KOPT-K1 (cell line): ENCODE results near the gene RAB3GAP1.

Experiments
- H3K27ac ChIP-seq: fragments of 200-600 bp; sonication (generic); 2 replicates; pipeline ENCODE4 v1.5.1; 2016; ENCODE audit warnings: antibody characterized with exemption, mild to moderate bottlenecking, low read depth, low read length; ENCODE audit not compliant: poor library complexity, severe bottlenecking
- H3K36me3 ChIP-seq: fragments of 200-600 bp; sonication (generic); 2 replicates; pipeline ENCODE4 v1.5.1; 2017; ENCODE audit warnings: antibody characterized with exemption, mild to moderate bottlenecking, low read length, moderate library complexity; ENCODE audit not compliant: insufficient read depth
- H3K9me3 ChIP-seq: fragments of 200-600 bp; sonication (generic); 2 replicates; pipeline ENCODE4 v1.5.1; 2017; ENCODE audit warnings: antibody characterized with exemption, low read length, mild to moderate bottlenecking; ENCODE audit not compliant: insufficient read depth, poor library complexity, severe bottlenecking

RAB3GAP1 gene

DNA sequence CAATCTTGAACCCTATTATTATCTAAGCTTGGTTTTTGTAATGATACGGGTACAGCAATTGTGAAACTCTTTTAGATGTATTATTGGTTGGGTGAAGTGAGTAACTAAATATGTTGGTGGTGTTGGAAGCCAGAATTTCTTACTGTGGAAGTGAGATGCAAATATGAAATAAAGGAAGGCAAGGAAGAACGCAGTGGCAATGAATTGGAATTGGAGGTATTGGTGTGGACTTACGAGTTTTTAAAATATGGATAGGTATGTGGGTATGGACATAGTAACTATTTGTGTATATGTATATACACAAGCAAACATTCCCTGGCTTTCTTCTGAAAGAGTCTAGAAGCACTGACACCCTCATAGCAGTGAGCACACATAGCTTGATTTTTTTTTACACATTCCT lies 105.8 kb downstream of the RAB3GAP1 start:
- H3K36me3 ChIP-seq: peaks cover 70% of the 10 kb centered on the region
- no peak overlapping the region for H3K27ac ChIP-seq
- no peaks in the 10 kb centered on the region for H3K9me3 ChIP-seq

DNA sequence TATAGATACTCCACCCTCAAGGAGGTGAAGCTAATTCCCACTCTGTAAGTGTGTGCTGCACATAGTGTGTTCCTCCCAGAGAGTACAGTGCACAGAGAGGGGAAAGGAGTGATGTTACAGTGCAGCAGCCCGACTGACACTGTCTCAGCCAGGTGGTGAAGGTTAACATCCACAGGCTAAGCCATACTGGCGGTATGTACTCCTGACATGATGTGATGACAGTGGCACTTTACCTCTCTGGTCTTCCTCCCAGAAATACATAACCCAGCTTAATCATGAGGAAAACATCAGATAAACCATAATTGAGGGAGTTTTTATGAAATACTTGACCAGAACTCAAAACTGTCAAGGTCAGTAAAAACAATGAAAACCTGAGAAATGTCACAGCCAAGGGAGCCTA lies 107.1 kb downstream of the RAB3GAP1 start:
- Histone ChIP-seq H3K36me3 (peaks cover 73% of the 10 kb centered on the region), H3K27ac (no peak overlapping the region), H3K9me3 (no peaks in the 10 kb centered on the region)

DNA sequence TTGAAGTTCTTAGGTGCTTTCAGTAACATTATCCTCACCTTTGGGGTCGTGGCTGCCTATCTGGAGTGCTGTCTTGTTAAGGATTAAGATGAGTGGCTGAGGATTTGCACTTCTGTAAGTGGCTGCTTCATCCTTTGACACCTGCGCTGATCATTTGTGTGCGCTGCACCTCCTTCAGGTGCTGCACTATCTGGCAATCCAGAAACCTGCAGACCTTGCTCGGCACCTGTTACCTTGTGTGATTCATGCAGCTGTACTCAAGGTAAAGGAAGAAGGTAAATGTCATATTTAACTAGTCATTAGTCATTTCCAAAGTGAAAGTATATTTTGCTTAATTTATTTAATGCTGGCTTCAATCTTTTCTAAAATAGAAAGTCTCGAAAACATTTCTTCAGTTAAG lies 110.3 kb downstream of the RAB3GAP1 start:
- H3K36me3 ChIP-seq: peaks cover 60% of the 10 kb centered on the region
- H3K27ac ChIP-seq: no peak overlapping the region
- H3K9me3 ChIP-seq: no peaks in the 10 kb centered on the region

DNA sequence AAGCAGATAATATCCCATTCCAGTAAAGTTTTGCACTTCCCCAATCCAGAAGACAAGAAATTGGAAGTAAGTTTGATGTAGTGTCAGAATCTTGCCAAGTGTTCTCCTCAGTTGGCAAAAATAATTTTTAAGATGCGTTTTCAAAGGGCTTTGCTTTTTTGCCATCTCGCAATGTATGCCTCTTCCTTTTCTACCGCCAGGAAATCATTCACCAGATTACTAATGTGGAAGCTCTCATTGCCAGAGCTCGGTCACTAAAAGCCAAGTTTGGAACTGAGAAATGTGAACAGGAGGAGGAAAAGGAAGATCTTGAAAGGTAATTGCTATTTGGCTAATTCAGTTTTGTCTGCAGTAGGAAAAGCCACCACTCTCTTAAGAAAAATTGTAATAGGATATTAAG lies 110.7 kb downstream of the RAB3GAP1 start:
- Histone ChIP-seq H3K9me3 (no peaks in the 10 kb centered on the region), H3K27ac (no peak overlapping the region), H3K36me3 (peaks cover 57% of the 10 kb centered on the region)

DNA sequence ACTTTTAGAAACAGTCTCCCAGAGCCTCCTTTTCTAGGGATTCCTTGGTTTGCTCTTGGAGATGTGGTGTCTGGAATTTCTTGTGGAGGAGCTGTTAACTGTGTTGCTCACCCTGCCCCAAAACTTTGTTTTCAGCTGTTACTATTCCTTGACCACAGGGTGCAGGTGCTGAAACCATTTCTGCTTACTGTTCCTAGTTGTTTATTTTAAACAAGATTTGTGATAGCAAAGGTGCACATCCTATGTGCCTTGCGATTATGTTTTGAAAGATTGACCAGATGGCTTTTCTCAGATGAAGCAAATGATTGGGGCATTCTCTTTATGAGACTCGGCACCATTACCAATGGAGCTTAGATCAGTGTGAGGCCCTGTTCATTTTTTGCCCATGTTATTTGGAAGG lies 111.2 kb downstream of the RAB3GAP1 start:
- Histone ChIP-seq H3K36me3 (peaks cover 55% of the 10 kb centered on the region), H3K27ac (no peak overlapping the region), H3K9me3 (no peaks in the 10 kb centered on the region)

DNA sequence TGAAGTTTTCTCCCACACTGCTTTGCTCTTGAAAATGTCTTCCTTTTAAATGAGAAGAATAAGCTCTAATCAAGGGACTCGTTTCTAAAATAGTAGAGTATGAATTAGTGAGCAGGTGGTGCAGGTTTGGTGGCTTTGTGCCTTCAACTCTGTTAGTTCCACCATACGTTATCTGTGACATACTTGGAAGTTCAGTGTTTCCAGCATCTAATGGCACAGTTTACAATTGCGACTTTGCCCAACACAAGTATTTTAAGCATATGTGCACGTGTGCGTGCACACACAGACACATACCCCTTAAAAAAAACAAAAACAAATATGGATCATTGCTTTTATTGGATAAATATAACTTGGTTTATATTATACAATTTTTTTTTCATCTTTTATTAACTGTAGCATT lies 111.8 kb downstream of the RAB3GAP1 start:
- Histone ChIP-seq H3K36me3 (peaks cover 55% of the 10 kb centered on the region), H3K9me3 (no peaks in the 10 kb centered on the region), H3K27ac (no peak overlapping the region)

DNA sequence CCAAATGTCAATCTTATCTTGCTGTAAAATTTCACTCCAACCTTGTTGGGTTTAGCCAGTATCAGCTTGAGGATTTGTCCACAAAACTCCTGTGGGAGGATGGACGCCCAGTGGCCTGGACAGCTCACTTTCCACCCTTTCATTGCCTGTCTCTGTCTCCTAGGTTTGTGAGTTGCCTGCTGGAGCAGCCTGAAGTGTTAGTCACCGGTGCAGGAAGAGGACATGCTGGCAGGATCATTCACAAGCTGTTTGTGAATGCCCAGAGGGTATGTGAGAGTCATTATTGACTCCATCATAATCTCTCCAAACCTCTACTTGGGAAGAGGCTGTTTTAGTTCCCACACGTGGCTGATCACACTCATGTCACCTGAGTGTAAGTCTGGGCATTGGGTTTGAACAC lies 112.3 kb downstream of the RAB3GAP1 start:
- Histone ChIP-seq H3K9me3 (no peaks in the 10 kb centered on the region), H3K27ac (no peak overlapping the region), H3K36me3 (peaks cover 55% of the 10 kb centered on the region)

DNA sequence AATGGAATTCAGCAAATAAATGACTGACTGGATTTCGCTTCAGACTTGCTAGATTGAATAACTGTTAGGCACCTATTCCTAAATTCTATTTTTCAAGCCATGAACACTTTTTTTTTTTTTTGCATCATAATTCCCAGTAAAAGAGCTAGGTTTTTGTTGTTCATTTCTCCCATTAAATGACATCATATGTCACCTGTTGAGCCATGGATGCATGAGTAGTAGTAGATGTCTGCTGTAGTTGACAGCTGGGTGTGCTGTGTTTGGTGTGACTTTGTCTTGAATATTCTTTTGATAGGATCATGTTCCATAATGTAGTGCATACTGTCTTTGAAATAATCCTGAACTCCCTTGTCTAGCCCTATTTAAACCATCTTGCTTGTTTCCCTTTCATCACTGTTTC lies 115.2 kb downstream of the RAB3GAP1 start:
- Histone ChIP-seq H3K9me3 (no peaks in the 10 kb centered on the region), H3K27ac (no peak overlapping the region), H3K36me3 (peaks cover 49% of the 10 kb centered on the region)

DNA sequence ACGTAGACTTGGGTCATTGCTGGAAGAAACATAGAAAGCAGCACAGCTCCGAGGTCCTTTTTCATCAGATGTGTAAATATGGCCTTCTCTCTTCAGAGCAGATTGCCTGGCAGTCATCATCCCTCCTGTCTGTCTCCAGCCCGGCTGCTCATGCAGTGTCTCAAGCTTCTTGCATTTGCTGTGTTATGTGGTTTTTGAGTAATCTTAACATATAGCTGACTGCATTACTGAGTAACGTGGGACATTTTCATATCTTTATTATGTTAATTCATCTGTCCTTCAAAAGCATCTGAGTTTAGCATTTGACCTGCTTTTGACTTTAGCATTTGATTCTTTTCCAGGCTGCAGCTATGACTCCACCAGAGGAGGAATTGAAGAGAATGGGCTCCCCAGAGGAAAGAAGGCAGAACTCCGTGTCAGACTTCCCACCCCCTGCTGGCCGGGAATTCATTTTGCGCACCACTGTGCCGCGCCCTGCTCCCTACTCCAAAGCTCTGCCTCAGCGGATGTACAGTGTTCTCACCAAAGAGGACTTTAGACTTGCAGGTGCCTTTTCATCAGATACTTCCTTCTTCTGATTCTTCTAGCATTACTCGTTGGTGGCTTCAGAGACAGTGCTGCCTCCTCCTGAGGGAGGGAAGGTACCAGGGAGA lies 116.2 kb downstream of the RAB3GAP1 start:
- Histone ChIP-seq H3K27ac (no peak overlapping the region), H3K9me3 (no peaks in the 10 kb centered on the region), H3K36me3 (peaks cover 42% of the 10 kb centered on the region)

DNA sequence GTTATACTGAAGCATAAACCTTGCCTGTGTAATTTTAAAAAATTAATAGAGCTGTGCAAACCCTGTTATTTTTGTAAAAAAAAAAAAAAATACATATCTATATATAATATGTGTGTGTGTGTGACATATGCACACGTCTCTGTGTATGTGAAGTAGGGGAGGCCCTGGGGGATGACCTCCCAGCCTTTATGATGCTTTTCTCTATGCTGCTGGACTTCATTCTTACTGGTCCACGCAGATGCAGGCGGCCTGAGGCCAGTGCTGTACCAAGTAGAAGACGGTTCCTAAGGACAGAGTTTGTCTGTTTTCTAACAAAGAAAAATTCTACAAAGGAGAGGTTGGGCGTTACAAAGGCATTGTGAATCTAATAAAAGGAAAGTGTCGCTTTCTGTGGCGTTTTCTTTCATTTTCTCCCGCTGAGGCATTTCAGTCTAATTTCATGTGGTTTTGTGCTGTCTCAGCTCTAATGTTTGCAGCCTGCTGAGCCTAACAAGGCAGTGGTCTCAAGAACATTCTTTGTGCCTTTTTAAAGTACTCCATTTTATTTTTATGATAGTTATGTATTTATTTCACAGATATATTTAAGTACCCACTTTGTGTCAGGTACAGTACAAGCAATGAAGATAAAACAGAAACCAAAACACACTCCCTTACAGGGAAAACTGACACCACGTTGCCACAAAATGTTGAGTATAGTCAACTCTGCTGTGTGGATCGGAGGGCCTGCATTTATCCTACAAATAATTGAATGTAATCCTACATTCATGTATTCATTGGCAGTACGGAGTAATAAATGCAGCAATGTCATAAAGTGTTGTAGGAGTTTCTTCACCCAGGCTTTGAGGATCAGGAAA lies 118.0 kb downstream of the RAB3GAP1 start:
- Histone ChIP-seq H3K27ac (peak overlapping the region; percentile 64), H3K9me3 (no peaks in the 10 kb centered on the region), H3K36me3 (peaks cover 26% of the 10 kb centered on the region)

DNA sequence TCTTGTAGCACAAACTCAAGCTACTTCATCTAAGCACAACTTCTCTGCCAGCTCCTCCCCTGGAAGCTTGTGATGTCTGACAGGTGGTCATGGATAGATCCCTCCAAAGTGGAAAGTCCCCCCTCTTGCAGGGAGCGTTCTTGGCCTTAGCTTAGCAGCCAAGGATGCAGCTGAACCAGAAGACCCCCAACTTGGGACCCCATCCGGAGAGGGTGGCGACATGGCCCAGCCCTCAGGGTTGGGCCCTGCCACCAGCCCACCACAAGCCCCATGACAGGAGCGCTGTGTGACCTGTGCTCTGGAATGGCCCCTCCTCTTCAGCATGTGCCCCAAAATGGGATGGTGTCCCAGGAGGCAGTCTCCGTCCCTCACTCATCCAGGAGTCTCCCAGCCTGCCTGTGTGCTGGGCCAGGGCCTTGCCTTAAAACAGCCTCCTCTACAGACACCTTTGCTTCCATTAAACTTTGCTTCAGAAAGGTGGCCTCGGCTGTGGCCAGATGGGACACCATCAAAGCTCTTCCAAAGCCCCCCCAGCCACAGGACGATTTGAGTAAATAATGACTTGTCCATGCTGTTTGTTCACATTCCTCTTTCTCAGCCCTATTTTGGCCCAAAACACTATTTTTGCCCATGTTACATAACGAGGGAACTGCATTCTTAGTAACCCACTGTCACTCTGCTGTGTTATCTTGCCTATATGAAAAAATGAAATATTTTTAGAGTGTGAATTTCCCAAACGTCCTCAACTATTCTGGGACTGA lies 122.1 kb downstream of the RAB3GAP1 start:
- peaks cover 17% of the 10 kb centered on the region for H3K9me3 ChIP-seq
- H3K27ac ChIP-seq: no peak overlapping the region
- peaks cover 11% of the 10 kb centered on the region for H3K36me3 ChIP-seq

DNA sequence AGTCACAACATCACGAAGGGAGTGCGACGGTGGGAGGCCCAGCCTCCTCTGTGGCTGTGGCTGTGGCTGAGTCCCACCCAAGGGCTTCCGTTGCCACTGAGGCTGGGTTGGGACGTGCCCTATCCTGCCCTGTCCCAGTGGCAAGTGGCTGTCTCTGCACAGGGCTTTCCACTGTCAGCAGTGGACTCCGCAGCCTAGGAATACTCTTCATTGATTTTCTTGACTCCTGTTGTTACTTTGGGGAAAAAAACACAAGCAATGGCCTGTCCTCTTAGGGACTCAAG lies 122.7 kb downstream of the RAB3GAP1 start:
- H3K36me3 ChIP-seq: peaks cover 7% of the 10 kb centered on the region; the same call in 1 of the 2 replicates
- H3K9me3 ChIP-seq: peaks cover 17% of the 10 kb centered on the region
- H3K27ac ChIP-seq: no peak overlapping the region

DNA sequence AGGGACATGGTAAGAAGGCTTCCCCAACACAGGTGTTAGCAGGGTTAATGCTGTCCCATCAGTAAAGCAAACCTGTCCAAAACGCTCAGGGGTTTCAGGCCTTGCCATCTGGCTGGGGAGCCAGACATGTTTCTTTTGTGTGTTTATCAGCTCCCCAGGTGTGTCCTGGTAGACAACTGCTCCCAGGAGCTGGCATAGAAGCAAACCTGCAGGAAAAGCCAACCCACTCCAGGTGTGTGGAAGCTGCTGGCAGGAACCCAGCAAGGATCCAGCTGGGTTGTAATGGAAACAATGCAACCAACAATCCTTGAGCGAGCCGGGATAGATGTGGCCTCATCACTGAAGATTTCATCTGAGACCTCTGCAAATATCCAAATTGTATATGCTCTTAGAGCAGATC lies 123.1 kb downstream of the RAB3GAP1 start:
- H3K36me3 ChIP-seq: peaks cover 7% of the 10 kb centered on the region; the same call in 1 of the 2 replicates
- H3K9me3 ChIP-seq: peaks cover 17% of the 10 kb centered on the region
- H3K27ac ChIP-seq: no peak overlapping the region

DNA sequence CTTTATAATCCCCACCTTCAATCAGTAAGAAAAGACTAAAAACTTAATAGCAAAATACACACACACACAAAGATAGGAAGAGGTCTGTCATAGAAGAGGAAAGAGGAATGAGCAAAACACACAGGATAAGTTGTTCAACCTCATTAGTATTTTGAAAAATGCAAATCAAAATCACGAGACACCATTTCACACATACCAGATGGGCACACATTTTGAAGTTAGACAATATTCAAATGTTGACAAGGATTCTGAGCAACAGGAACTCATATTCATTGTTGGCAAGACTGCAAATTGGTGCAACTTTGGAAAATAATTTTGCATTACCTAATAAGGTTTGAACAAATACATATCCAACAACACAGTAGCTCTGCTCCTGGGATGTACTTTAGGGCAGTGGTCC lies 127.6 kb downstream of the RAB3GAP1 start:
- Histone ChIP-seq H3K36me3 (peaks cover 7% of the 10 kb centered on the region; the same call in 1 of the 2 replicates), H3K27ac (no peak overlapping the region)

DNA sequence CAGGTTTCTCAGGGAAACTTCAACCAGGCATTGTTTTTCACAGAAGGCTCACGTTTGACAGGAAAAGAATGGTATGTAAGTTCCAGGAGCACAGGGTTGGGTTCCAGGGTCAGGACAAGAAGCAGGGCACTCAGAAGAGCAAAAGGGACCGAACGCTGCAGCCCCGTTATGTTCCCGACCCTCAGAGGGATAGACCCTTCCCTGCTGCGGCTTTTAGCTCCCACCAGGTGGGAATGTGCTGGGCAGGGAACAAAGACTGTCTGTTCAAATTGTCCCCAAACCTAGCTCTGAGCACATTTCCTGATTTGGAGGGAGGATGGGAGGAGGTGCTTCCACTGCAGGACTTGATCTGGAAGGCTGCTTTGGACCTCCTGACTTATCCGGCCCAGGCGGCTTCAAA lies 130.1 kb downstream of the RAB3GAP1 start:
- Histone ChIP-seq H3K36me3 (0 out of 2 replicates have a peak, but pooled peaks cover 1% of the 10 kb centered on the region), H3K9me3 (peaks cover 3% of the 10 kb centered on the region), H3K27ac (no peak overlapping the region)

More for the DNA sequence above, 127.6 kb downstream of the RAB3GAP1 start:
- H3K9me3 ChIP-seq: peaks cover 17% of the 10 kb centered on the region
